HG03097 (cell line): ENCODE data around the gene HDAC9.

Source experiments
- ATAC-seq: cut with Tn5 transposase; IDR thresholded peaks from one replicate; pipeline ENCODE4 v1.9.1; 2021; ENCODE audit not compliant: unreplicated experiment, low FRiP score

Gene HDAC9

DNA sequence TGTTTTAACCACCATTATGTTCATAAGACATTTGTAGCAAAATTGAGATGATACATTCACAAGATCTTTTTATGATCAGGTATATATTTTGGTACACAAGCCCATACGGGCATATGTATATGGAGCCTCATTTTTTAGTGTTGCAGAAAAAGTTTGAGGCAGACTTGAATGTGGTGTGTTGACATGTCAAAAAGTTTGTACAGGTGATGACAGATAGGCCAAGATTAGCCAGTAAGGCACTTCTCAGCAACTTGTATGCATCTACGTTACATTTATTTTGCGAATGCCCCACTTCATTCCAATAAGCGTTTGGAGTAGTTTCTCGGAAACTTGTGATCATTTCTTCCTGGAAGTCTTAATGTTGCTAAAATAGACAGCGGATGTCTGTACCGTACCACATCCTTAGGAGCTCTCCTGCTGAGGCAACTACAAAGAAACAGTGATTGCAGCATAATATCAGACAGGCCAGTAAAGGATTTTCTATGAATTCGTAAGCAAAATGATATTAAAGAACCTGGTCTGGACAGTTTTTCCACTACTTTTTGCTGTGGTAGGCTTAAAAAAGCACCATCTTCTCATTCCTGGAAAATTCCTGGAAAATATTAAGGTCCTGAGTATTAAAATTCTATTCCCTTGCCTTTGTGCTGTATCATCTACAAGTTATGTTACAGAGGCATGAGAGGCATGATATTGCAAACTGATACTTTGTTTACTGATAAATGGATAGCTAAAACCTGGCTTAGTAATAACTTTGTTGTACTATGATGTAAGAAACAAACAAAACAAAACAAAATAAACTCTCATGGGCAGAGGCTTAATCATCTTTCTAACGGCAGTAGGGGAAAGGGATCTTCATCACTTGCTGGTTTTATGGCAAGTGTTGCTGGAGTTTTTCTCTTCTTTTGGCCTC is 153.6 kb downstream of the HDAC9 start:
- ATAC-seq: no peak

DNA sequence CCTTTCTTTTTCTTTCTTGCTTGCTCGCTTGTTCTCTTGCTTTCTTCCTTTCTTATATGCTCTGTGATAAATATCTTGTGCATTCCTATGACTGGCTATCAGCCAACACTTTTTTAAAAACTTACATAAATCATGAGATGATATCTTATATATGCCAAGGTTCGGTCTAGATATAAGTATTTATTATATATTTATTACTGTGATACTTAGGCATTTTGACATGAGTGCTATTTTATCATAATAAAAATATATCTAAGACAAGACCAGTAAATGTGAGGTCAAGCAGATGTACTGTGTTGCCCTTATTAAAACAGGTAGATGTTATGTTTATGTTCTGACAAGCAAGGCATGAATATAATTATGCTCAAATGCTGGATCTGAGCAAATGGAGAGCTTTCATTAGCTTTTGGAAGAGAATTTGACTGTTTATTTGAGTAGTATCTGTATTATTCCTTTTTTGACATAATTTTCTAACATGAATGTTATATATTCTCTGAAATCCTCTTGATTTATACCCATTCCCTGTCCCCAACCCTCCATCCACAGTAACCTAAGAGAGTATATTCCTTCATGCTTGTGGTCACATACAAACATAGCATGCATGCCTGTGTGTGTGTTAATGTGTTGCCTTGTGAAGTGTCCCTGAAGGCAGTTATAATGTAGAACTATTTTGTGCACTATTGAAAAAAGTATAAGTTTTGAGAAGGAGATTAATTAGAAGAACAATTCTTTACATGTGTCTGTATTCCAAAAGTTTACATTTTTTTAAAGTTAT is 158.0 kb downstream of the HDAC9 start:
- no peak for ATAC-seq

DNA sequence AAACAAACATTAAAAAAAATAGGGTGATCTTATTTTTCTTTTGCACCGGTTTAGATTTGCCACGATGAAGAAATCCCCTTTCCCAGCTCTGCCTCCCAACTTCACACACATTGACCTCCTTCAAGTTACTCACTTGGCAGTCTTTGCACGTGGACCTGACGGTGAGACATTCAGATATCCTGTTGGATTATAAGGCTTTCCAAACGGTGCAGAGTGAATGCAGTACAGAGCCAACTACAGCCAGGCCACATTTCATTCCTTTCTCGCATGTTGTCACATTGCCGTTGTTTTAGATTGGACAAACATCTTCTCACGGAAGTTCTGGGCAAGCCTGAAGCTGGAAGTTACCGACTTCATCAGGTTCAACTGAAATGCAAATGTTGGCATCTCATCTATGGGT is 159.2 kb downstream of the HDAC9 start:
- no peak for ATAC-seq

DNA sequence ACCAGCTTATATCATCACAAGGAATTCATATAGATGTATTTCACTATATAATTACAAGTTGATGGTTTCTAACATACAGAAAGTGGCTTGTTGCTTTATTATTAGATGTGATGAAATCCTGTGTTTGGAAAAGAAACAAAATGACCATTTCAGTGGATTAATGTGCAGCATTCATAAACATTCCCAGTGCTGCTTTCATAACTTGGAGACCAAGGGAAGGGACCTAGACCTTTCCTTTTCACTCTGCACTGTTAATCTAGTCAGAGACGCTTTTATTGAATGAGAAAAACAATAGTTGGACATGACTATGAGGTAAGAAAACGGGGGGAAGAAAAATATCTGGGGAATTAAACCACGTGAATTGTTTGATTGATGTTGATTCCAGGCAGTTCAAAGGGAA is 160.0 kb downstream of the HDAC9 start:
- ATAC-seq: no peak

DNA sequence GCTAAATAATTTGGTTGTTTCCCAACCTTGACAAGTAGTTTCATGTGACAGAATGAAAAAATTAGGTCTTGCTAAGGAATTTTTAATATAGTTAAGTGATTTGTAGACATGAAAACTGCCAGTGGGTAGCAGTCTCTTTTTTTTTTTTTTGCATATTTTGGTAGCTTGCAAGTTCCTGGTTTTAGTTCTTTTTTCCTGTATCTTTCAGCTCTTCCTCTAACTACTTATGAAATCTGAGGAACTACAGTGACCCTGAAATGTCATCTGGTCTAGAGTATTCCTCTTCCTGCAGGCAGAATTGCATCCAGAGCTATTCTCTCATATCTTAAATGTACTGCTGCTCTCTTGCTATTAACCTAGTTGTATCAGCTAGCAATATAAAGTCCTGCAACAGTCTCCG is 160.4 kb downstream of the HDAC9 start:
- ATAC-seq: no peak

DNA sequence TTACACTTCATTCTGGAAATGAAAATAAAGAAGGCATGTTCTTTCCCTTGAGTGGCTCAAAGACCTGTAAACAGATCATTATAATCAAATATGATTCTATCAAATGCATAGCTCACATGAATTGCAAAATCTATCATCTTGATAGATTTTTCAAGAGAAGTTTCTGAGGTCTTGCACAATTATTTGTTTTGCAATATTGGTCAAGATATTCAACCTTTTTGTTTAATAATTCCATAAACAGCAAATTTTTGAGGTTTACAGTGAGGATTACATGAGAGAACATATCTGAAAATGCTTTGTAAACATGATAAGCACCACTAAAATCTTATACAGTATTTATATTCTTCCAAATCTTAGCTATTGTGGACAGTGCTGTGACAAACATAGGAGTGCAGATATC is 160.8 kb downstream of the HDAC9 start:
- no peak for ATAC-seq

DNA sequence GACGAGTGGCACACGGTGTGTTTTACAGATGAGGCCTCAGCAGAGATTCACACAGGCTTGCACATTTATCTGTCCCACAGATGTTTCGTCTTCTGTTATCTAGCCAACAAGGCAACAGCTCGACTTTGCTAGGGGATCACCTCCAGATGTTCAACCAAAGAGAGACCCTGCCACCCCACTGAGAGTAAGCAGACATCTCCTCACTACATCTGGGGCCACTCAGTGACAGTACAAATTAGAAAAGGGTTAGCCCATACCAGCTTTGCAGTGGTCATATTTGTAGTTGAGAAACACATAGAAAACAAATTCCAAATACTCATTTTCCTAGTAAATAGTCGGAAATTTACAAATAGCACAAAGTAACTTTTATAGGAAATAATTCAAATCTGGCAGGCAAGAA is 164.2 kb downstream of the HDAC9 start:
- ATAC-seq: no peak

DNA sequence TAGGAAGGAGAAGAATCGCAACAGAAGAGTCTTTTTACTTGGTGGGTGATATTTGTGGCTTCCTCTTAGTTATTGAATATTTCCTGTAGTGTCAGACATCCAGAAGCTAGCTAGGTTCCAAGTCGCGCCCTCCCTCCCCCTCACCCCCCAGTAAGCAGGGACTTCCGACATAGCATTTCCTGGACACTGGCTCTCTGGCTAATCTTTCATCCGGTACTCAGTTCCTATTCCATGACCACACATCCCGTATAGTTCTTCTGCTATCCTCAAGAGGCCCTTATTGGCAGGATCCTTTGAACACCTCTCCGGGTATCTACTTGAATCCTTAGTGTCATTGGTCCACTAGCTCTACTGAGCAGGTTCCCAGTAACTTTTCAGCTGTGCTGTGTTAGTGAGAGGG is 167.8 kb downstream of the HDAC9 start:
- ATAC-seq: no peak

DNA sequence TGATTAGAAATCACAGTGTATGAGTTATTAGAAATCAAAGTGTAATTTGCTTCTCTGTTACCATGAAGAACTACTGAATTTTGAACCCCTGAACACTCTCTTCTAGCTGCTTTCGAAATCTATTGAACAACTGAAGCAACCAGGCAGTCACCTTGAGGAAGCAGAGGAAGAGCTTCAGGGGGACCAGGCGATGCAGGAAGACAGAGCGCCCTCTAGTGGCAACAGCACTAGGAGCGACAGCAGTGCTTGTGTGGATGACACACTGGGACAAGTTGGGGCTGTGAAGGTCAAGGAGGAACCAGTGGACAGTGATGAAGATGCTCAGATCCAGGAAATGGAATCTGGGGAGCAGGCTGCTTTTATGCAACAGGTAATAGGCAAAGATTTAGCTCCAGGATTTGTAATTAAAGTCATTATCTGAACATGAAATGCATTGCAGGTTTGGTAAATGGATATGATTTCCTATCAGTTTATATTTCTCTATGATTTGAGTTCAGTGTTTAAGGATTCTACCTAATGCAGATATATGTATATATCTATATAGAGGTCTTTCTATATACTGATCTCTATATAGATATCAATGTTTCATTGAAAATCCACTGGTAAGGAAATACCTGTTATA is 170.7 kb downstream of the HDAC9 start:
- peak; percentile 96 for ATAC-seq

DNA sequence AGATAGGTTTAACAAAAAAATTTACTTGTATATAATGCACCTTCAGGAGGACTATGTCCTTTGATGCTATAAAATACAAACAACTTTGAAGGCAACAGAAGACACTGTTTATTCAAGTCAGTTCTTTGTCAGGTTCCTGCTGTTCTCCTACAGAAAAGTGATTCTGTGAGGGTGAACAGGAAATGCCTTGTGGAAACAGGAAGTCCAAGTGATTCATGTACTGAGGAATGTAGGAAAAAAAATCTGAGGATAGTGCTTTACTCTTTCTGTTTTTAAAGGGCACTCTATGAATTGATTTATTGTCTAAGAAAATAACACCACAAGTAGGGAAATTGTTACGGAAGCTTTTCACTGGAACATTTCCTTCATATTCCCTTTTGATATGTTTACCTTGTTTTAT is 171.9 kb downstream of the HDAC9 start:
- ATAC-seq: no peak

DNA sequence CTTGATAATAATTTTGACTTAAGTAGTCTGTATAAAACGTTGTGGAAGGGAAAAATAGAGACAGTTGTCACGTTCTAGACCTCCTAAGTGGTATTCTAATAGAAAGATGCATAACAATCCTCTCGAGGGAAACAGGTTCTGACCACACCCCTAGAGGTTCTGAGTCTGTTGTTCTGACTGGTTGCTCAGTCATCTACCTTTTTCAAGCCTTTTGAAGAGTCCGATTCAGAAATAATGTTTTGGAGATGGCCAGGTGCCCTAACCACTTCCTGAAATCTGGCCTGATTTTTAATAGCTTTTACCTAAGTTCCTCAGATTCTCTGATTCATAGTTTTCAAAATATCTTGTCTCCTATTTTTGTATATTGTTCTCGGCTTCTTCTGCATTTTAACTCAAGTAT is 175.6 kb downstream of the HDAC9 start:
- ATAC-seq: no peak

DNA sequence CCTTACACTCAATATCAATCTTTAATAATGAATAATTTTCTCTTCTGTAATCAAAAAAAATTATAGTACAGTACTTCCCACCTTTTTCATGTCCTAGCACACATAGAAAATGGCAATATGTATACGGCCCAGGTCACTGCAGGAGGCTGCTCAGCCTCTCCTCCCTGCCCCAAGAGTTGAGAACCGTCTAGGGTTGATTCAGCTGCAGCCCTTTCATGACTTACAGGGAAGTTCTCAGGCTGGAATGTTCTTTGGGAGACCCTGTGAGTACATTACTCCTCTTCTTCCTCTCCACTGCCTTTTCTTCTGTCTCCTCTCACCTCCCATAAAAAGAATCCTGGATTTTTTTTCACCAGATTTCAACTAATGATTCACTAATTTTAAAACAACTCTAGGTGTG is 180.0 kb downstream of the HDAC9 start:
- no peak for ATAC-seq

DNA sequence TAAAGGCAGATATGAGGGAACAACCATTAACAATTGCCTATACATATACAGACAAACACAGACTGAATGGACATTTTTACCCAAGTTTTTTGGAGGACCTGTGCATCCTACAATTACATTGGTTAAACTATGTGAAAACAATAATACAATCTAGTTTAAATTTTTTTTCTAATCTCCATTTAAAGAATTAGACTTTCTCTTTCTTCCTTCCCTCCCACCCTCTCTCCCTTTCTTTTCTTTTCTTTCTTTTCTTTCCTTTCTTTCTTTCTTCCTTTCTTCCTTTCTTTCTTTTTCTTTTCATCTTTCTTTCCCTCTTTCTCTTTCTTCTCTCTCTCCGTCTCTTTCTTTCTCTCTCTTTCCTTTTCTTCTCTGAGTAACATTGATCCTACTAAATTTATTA is 183.7 kb downstream of the HDAC9 start:
- no peak for ATAC-seq

DNA sequence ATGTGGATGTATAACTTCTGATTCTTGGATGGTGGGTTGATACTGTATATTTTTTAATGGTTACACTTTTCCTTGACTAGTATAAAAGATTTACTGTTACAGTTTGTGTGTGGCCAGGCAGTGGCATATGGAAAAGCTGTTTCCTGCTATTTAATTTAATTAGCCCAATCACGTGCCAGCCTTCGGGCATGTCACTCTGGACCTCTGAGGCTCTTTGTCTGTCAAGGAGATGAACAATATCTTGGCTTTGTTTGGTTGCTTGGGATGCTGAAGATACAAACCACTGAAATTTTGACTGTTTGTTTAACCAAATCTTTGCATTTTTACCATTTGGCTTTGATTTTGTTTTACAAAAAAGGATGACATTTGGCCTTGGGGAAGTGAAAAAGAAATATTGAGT is 185.0 kb downstream of the HDAC9 start:
- ATAC-seq: no peak

DNA sequence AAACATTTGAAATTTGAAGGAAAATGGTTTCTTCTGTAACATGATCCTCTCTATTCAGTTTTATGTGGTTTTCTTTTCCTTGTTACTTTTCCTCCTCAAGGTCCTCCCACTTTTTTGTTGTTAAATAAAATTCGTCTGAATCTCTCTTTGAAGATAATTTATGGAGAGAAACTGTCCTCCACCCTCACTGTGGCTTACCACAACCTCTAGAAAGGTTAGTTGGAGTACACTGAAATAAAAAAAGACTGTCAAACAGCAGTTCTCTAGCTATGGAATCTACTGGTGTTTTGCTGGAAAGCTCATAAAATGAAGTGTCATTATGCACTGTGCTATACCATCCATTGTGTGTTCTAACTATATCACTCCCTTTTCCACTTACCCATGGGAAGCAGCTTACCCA is 189.4 kb downstream of the HDAC9 start:
- no peak for ATAC-seq

DNA sequence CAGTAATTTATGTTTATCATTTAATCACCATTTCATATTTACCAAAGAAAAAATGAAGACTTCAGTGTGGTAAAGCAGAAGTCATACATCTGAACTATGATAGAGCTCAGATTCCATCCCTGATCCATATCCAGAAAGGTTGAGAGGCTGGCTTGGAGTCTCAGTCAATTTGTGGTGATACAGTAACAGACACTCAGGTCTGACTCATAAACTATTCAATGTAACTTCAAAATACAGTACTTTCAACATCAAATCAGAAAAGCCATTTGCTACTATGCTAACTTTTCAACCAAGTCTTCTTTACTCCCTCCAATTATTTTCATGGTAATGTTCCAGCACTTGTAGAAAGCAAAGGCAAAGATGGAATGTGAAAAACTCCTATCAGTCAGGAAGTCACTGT is 190.4 kb downstream of the HDAC9 start:
- ATAC-seq: no peak

DNA sequence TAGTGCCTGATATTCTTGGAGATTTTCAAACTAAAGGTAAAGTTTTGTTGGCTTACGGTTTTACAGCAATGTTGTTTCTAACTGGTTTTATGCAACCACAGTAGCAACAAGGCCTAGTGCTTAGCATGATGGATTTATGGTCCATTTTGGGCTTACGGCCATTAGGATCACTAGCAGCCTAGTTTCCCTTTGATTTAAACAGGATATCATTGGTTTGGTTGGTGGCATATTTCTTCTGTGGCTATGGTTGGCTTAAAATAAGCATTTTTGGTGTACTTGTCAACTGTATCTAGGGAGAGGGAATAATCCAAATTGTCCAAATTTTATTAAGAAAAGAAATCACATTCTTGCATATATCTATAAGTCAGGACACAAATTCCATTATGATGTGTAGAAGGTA is 194.0 kb downstream of the HDAC9 start:
- ATAC-seq: no peak

DNA sequence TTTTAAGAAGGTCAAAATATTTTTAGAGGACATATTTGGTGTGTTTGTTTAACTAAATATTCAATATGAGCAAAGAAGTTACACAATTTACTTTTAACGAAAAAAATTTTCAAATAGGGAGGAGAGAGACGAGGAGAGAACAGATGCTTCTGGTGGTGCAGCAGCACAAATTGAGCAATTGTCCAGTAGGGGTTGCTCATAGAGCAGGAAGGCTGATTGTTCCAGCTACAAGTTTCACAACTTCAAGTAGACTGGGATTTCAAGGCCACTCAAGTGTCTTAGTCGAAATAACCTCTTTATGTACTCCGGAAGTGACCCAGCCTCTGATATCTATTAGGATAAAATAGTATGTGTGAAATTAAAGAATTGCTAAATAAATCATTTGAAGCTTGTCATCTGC is 197.9 kb downstream of the HDAC9 start:
- no peak for ATAC-seq

DNA sequence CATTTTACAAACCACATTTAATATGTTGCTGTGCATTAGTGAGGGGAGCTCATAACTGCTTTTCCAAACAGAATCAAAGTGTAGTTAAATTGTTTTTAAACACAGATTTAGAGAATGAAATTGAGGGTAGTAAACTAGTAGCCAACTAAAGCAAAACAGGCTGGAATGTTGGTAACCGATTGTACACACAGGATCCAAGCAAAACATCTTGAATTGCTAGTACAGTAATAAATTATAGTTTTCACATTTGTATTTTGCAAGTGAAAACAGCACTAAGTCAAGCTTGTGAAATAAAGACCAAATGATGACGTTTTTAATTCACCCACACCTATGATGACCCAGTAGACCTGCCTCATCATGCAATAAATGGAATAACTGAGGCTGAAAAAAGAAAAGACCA is 198.3 kb downstream of the HDAC9 start:
- ATAC-seq: no peak

DNA sequence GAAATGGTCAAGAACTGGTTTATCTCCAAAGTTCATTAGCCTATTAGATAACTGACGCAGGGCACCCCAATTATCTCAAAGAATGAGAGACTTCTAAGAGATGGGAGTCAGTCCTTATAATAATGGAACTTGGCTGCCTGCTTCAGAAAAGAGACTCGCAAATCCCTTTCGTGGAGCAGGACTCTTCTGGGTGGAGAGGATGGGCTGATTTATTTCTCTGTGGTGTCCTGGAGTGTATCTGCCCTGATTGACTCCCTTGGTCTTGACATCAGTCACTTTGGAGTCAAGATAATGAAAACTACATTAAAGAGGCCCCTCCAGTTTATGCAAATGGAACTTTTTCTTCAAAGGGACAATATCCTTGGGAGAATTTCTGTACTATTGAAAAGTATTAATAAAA is 198.9 kb downstream of the HDAC9 start:
- ATAC-seq: no peak

DNA sequence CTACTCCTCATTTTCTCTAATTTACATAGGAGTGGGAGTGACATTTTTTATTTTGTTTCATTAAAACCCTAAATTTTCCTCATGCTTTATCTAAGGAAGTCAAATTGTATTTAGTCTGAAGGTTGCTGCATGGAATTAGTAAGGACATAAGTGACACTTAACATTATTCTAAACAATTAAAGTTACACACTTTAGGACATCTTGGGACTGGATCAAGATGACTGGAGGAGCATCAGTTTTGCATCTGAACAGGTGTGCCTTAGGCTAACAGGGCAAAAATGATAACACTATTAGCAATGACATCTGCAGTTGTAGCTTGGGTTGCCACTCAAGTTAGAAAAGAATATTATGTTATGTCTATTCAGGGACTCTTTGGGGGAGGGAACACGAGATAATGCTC is 199.4 kb downstream of the HDAC9 start:
- ATAC-seq: no peak
